GOT3 (cell line): Measurements from ENCODE around the gene PRTN3.

ENCODE experiments used
- DNase-seq: peaks from one replicate; lab custom pipeline; 2025; ENCODE audit warnings: mixed read lengths; lab: John Stamatoyannopoulos, UW

PRTN3 gene

DNA sequence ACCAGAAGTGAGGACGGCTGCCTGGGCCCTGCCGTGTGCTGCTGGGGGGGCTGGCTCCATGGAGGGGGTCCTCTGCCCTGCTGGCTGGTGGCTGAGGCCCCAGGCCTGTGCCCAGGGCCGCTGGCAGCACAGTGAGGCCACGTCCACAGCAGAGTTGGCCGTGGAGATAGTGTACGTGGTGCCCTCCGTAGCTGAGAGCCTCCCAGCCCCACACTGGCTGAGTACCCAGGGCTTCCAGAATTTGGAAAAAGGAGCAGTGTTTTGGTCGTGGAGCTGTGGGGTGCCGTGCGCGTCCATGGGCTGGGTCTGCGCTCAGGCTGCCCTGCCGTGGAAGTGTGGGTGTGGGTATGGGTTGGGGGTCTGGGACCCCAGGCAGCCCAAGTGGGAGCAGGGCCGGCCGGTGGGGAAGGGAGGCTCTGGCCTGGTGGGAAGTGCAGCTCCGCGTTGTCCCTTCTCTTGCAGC lies 37.7 kb upstream of the PRTN3 start:
- no peak for DNase-seq

DNA sequence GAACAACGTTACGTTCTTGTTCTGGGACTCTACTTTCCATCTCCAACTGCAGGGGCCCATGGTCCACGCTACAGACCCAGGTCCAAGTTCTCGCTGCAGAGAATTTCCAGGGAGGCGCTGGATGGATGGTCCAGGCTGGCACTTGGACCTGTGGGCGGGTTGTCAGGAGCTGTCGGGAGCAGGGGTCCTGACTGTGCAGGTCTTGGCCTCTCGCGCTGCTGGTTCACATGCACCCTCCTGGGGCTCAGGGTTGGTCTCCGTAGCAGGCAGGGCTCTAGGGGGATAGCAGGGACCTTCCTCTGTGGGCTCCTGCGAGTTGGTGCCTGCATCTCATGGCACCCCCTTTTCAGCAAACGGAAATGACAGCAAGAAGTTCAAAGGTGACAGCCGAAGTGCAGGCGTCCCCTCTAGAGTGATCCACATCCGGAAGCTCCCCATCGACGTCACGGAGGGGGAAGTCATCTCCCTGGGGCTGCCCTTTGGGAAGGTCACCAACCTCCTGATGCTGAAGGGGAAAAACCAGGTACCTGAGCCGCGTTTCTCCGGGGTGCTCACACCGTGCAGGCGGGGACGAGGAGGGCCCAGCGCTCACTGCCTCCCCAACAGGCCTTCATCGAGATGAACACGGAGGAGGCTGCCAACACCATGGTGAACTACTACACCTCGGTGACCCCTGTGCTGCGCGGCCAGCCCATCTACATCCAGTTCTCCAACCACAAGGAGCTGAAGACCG lies 36.9 kb upstream of the PRTN3 start:
- no peak for DNase-seq

DNA sequence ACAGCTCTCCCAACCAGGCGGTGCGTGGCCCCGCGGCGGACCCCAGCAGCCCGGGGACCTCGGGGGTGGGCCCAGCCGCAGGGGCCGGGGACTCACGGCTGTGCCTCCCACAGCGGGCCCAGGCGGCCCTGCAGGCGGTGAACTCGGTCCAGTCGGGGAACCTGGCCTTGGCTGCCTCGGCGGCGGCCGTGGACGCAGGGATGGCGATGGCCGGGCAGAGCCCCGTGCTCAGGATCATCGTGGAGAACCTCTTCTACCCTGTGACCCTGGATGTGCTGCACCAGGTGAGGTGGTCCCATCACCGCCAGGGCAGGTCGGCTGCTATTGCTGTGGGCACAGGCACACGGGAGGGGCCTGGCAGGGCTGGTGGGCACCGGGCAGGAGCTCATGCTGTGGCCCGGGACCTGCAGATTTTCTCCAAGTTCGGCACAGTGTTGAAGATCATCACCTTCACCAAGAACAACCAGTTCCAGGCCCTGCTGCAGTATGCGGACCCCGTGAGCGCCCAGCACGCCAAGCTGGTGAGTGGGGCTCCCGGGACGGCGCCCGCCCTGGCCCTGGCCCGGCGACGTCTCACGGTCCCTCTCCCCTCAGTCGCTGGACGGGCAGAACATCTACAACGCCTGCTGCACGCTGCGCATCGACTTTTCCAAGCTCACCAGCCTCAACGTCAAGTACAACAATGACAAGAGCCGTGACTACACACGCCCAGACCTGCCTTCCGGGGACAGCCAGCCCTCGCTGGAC lies 36.2 kb upstream of the PRTN3 start:
- DNase-seq, result no peak

DNA sequence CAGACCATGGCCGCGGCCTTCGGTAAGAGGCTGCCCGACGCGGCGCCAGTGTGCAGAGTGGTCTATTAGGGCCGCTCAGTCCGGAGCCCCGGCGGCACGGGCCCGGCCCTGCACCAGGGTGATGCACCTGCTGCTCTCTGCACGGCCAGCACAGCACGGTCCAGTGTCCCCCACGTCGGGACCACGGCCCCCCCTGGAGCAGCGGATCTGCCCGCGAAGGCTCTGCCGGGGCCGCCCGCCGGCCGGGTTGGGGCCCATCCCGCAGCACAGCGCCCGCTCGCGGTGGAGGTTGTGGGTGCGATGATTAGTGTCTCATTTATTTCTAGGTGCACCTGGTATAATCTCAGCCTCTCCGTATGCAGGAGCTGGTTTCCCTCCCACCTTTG lies 35.6 kb upstream of the PRTN3 start:
- no peak for DNase-seq

DNA sequence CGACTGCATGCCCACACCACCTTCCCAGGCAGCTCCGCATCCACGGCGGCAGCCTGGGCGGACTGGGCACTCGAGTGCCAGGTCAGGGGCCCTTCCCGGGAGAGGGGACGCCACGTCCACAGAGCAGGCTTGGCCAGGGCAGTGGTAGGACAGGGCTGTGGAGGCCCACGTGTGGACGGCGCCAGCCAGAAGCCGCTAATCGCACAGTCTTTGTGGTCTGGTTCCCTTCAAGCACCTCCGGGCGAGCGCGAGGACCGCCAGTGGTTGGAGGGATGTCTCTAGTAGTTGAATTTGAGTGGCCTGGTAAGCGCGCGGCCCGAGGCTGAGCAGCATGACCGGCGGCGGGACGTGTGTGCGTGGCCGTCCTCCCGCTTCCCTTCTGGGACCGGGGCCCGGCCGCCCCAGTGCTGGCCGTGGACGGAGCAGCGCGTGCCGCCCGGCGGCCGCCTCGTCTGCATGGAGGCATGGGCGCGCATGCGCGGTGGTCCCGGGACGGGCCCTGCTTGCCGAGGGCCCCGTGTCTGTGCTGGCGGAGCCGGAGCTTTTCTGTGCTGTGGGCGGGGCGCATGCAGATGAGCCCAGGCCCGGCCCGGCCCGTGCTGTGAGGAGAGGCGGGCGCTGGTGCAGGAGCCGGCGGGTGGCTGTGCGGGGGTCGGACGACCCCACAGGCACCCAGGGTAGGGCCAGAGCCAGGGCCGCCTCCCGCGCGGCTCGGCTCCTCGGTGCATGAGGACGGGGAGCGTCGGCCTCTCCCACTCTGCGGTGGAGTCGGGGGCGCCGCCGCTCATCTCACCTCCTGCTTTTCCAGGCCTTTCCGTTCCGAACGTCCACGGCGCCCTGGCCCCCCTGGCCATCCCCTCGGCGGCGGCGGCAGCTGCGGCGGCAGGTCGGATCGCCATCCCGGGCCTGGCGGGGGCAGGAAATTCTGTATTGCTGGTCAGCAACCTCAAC lies 34.9 kb upstream of the PRTN3 start:
- DNase-seq, result no peak

DNA sequence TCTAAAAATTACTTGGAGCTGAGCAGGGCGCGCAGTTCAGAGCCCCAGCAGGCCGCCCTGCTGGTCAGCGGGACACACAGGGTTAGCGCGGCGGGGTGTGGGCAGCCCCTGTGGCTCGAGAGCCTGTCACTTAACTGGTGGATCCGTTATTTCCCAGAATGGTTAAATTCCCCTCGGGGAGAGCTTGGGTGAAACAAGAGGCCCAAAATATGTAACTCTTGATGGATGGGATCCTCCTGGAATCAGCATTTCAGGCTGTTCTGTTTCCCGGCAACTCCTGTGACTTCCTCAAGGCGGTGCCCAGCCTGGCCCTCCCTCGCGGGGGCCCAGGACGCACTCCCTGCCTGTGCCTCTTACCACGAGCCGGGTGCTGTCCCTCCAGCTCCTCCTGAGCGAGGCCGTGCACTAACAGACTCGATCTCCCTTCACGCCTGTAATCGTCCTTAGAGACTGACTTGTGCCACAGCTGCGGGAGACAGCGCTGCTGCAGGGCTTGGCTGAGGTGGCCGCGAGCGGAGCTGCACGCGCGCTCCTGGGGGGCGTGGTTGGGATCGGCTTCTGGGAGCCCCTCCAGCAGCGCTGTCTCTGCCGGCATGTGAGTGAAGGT lies 33.9 kb upstream of the PRTN3 start:
- DNase-seq, result no peak

DNA sequence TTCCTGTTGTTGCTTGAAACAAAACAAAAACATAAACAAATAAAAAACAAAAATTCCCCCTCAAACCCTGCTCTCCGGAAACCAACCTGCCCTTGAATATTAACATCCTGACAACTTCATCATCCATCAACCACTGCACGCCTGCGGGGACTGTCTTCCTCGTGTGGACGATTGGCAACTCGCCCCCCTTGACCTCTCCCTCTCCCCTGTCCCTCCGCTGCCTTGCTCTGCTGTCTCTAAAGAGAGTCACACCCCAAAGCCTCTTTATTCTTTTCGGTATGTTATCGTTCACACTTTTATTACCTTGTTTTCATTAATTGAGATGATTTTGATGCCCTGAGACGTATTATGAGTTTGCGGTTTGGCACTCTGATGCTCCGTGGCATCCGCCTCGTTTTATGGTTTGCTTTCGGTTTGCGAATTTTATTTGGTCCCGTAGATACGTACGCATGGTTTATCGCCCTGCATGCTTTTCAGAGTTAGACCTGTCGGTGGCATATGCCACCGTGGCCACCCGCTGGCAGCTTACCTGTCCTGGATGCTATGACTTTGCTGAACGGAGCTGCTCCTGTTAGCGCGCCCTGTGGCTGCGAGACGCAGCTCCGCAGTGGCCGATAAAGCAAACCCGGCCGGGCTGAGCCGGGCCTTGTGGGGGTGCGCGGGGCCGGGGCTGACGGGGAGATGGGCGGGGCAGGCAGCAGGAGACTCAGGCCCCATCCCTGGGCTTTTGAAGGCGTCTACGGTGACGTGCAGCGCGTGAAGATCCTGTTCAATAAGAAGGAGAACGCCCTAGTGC lies 33.0 kb upstream of the PRTN3 start:
- DNase-seq, result no peak

DNA sequence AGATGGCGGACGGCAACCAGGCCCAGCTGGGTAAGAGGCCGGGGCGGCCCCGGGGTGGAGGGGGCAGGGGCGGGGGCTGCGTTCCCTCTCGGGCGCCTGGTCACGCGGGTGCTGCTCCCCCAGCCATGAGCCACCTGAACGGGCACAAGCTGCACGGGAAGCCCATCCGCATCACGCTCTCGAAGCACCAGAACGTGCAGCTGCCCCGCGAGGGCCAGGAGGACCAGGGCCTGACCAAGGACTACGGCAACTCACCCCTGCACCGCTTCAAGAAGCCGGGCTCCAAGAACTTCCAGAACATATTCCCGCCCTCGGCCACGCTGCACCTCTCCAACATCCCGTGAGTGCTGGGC lies 32.4 kb upstream of the PRTN3 start:
- DNase-seq, result no peak

DNA sequence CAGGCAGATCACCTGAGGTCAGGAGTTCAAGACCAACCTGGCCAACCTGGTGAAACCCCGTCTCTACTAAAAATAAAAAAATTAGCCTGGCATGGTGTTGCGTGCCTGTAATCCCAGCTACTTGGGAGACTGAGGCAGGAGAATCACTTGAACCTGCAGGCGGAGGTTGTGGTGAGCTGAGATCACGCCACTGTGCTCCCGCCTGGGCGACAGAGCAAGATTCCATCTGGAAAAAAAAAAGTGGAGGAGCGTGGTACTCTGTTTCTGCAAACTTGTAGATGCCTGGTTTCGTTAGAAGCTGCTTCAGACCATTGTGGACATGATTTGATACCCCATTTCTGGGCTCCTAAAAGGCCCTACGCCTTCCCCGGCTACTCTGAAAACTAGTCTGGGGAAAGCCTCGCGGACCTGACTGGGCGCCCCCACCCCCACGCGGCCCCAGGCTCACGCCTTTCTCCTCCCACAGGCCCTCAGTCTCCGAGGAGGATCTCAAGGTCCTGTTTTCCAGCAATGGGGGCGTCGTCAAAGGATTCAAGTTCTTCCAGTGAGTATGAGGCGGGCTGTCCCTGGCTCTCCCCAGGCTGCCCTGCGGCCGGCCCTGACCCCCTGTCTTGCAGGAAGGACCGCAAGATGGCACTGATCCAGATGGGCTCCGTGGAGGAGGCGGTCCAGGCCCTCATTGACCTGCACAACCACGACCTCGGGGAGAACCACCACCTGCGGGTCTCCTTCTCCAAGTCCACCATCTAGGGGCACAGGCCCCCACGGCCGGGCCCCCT lies 30.5 kb upstream of the PRTN3 start:
- DNase-seq, result no peak

DNA sequence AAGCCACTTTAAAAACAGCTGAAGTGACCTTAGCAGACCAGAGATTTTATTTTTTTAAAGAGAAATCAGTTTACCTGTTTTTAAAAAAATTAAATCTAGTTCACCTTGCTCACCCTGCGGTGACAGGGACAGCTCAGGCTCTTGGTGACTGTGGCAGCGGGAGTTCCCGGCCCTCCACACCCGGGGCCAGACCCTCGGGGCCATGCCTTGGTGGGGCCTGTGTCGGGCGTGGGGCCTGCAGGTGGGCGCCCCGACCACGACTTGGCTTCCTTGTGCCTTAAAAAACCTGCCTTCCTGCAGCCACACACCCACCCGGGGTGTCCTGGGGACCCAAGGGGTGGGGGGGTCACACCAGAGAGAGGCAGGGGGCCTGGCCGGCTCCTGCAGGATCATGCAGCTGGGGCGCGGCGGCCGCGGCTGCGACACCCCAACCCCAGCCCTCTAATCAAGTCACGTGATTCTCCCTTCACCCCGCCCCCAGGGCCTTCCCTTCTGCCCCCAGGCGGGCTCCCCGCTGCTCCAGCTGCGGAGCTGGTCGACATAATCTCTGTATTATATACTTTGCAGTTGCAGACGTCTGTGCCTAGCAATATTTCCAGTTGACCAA lies 29.8 kb upstream of the PRTN3 start:
- DNase-seq, result no peak

DNA sequence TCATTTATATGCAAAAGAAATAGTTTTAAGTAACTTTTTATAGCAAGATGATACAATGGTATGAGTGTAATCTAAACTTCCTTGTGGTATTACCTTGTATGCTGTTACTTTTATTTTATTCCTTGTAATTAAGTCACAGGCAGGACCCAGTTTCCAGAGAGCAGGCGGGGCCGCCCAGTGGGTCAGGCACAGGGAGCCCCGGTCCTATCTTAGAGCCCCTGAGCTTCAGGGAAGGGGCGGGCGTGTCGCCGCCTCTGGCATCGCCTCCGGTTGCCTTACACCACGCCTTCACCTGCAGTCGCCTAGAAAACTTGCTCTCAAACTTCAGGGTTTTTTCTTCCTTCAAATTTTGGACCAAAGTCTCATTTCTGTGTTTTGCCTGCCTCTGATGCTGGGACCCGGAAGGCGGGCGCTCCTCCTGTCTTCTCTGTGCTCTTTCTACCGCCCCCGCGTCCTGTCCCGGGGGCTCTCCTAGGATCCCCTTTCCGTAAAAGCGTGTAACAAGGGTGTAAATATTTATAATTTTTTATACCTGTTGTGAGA lies 29.2 kb upstream of the PRTN3 start:
- no peak for DNase-seq

DNA sequence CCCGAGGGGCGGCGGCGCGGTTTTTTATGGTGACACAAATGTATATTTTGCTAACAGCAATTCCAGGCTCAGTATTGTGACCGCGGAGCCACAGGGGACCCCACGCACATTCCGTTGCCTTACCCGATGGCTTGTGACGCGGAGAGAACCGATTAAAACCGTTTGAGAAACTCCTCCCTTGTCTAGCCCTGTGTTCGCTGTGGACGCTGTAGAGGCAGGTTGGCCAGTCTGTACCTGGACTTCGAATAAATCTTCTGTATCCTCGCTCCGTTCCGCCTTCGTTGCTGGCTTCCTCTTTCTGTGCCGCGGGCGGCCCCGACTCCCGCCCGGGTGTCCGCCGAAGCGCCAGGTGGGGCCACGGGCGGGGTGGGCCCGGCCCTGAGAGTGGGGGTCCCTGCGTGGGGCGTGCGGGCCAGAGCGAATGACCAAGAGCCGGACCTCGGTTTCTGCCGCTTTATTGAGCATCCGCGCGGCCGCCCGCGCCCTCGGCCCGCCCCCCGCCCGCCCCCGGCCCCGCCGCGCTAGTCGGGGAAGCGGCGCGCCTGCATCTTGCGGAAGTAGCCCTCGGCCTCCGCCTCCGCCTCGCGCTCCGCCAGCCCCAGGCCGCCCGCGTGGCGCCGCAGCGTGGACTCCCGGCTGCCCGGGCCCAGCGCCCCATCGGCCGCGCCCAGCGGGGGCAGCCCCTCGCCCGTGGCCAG lies 28.6 kb upstream of the PRTN3 start:
- DNase-seq, result no peak

DNA sequence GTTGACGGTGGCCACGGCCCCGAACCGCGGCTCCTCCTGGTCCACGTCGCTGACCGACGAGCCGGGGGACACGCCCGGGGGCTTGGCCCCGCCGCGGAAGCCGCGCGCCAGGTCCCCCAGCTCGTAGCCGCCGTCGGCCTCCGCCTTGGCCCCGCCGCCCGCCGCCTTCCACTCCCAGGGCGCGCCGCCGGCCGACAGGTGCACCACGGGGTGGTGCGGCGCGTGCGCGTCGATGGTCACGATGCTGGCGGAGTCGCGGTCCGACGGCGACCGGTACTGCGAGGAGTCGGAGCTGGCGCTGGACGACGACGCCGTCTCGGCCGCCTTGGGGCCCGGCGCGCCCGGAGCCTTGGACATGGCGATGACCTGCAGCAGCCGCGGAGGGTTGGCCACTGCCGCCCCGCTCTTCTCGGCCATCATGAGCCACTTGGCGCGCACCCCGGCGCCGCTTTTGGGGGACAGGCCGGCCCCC lies 28.0 kb upstream of the PRTN3 start:
- DNase-seq, result no peak

DNA sequence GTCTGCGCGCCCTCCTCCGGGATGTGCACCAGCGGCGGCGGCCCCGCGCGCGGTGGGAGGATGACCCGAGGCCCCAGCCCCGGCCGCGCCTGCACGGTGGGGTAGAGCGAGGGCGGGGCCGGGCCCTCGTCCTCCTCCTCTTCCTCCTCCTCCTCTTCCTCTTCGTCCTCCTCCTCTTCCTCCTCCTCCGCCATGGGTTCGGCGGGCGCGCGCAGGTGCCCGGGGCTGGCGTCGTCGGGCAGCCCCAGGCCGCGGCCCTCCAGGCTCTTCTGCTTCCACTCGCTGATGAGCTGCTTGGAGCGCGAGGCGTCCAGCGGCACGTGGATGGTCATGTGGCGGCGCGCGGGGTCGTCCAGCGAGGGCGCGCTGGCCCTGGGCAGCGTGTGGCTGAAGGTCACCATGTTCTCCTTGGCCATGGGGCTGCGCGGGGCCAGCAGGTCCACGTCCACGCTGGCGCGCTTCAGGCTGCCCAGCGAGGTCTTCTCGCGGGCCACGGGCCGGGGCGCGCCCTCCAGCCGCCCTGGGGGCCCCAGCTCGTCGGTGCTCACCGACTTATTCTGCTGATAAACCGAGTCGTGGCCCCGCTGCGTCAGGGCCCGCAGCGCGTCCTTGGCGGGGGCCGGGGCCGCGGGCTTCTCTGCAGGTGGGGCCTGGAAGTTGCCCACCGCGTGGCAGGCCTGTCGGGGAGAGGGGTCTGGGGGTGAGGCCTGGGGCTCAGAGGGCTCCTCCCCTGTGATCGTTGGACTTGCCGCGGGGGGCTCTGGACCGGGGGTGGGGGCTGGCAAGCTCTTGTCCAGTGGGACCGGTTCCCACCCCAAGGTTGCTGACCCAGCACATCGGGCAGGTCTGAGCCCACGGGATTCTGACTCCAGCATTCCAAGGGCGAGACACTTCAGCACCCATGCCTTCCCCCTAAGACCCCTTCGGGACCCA lies 27.3 kb upstream of the PRTN3 start:
- no peak for DNase-seq

DNA sequence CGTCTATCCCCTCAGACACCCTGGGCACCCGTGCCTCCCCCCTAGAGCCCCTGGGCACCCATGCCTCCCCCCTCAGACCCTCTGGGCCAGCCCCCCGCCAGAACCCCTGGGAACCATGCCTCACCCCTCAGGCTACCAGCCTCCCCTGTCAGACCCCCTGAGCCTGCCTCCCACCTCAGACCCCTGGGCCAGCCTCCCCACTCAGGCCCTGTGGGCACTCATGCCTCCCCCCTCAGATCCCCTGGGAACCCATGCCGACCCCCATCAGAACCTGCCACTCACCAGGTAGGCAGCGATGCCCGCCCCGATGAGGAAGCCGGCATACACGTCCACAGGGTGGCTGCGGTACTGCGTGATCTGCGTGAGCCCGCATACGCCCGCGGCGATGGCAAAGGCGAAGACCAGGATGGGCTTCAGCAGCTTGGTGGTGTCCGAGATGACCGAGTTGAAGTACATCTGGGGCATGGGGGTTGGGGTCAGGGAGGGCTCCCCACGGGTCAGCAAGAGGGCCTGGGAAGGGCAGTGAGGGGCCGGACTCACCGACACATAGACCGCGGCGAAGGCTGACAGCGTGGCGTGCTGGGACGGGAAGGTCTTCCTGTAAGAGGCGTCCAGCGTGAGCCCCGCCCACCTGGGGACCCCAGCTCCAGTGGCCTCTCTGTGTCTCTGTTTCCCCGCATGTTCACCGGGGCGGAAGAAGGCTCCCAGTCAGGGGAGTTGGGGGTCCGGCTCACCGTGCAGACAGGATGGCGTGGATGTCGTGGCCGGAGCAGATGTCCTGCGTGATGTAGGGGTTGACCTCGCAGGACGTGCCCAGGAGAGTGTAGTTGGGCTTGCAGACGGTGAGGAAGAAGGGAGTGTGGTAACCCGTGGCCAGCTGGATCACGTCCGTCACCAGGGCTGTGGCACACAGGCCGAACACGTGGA lies 26.4 kb upstream of the PRTN3 start:
- DNase-seq, result no peak

DNA sequence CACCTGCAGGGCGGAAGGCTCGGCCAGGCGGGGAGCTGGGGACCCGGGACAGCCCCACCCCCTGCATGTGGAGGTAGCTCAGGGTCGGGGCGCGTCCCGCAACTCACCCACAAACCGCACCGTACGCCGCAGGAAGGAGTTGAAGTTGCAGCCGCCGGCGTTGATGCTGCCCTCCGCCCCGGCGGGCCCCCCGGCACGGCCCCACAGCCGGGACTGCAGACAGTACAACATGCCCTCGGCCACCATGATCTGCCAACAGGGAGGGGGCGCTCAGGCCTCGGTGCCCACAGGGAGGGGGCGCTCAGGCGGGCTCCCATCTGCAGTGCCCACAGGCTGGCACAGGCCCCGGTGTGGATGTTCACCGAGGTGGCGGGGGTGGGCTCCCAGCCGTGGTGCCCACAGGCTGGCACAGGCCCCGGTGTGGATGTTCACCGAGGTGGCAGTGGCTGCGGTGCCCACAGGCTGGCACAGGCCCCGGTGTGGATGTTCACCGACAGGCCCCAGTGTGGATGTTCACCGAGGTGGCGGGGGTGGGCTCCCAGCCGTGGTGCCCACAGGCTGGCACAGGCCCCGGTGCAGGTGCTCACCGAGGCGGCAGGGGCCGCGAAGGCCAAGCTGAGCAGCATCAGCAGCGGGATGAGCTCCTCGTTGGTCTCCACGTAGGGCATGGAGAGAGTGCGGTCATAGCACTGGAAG lies 25.6 kb upstream of the PRTN3 start:
- DNase-seq, result no peak
